ENCODE measurements around the gene CYSTM1.

The CYSTM1 gene

DNA sequence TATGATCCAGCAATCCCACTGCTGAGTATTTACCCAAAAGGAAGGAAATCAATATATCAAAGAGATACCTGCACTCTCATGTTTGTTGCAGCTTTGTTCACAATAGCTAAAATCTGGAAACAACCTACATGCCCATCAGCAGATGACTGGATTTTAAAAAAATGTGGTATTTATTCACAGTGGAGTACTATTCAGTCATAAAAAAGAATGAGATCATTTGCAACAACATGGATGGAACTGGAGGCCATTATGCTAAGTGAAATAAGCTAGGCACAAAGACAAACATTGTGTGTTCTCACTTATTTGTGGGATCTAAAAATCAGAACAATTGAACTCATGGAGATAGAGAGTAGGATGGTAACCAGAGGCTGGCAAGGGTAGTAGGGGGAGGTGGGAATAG is 33.1 kb downstream of the CYSTM1 start:
- Histone ChIP-seq H3K9me3 (ENCODE audit: control insufficient read depth, insufficient read depth, low read length) (no peaks in the 10 kb centered on the region), H3K27ac (ENCODE audit: low read depth, low read length) (no peak overlapping the region), H3F3A (ENCODE audit: control insufficient read depth, insufficient read depth) (no peaks in the 10 kb centered on the region), H3K36me3 (ENCODE audit: control insufficient read depth, low read length) (no peaks in the 10 kb centered on the region), H3K4me1 (ENCODE audit: control insufficient read depth, low read length) (no peaks in the 10 kb centered on the region), H3K9me2 (replicated peaks; ENCODE audit: control insufficient read depth, low read length) (no peaks in the 10 kb centered on the region), H3K79me2 (ENCODE audit: control insufficient read depth, low read length) (no peaks in the 10 kb centered on the region), H4K20me1 (ENCODE audit: control insufficient read depth, insufficient read depth, low read depth, low read length) (no peaks in the 10 kb centered on the region), H3K4me3 (ENCODE audit: low read length) (no peak overlapping the region), H3K27me3 (ENCODE audit: control insufficient read depth, low read length) (no peaks in the 10 kb centered on the region), H3K4me2 (ENCODE audit: low read length) (no peak overlapping the region)
- TF ChIP-seq, protein P1, sequence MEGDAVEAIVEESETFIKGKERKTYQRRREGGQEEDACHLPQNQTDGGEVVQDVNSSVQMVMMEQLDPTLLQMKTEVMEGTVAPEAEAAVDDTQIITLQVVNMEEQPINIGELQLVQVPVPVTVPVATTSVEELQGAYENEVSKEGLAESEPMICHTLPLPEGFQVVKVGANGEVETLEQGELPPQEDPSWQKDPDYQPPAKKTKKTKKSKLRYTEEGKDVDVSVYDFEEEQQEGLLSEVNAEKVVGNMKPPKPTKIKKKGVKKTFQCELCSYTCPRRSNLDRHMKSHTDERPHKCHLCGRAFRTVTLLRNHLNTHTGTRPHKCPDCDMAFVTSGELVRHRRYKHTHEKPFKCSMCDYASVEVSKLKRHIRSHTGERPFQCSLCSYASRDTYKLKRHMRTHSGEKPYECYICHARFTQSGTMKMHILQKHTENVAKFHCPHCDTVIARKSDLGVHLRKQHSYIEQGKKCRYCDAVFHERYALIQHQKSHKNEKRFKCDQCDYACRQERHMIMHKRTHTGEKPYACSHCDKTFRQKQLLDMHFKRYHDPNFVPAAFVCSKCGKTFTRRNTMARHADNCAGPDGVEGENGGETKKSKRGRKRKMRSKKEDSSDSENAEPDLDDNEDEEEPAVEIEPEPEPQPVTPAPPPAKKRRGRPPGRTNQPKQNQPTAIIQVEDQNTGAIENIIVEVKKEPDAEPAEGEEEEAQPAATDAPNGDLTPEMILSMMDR (IDR thresholded peaks at IDR 0.05; ENCODE audit: low read depth, low read length, poor library complexity, severe bottlenecking), result no peak
- TF ChIP-seq EZH2phosphoT487 (IDR thresholded peaks at IDR 0.05; ENCODE audit: borderline replicate concordance, low read length), result no peak

DNA sequence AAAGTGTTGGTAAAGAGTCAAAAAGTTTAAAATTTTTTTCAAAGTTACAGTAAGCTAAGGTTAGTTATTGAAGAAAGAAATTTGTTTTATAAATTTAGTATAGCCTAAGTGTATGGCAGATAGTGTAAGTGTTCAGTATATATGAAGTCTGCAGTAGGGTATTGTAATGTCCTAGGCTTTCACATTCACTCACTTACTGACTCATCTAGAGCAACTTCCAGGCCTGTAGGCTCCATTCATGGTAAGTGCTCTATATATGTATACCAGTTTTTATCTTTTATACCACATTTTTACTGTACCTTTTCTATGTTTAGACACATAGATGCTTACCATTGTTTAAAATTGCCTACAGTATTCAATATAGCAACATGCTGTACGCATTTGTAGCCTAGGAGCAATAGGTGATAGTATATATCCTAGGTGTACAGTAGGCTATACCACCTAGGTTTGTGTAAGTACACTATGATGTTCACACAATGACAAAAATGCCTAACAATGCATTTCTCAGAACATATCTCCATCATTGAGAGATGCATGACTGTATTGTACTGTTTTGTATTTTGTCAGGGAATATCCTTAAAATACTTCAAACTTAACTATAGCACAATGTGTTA is 38.5 kb downstream of the CYSTM1 start:
- TF ChIP-seq EZH2phosphoT487 (IDR thresholded peaks at IDR 0.05; ENCODE audit: borderline replicate concordance, low read length), result no peak
- TF ChIP-seq, protein P1 (IDR thresholded peaks at IDR 0.05; ENCODE audit: low read depth, low read length, poor library complexity, severe bottlenecking), result no peak
- Histone ChIP-seq H3K36me3 (ENCODE audit: control insufficient read depth, low read length) (no peaks in the 10 kb centered on the region), H3K27me3 (ENCODE audit: control insufficient read depth, low read length) (no peaks in the 10 kb centered on the region), H3K4me1 (ENCODE audit: control insufficient read depth, low read length) (no peaks in the 10 kb centered on the region), H3K9me3 (ENCODE audit: control insufficient read depth, insufficient read depth, low read length) (no peaks in the 10 kb centered on the region), H3K4me2 (ENCODE audit: low read length) (no peak overlapping the region), H3K79me2 (ENCODE audit: control insufficient read depth, low read length) (no peaks in the 10 kb centered on the region), H4K20me1 (ENCODE audit: control insufficient read depth, insufficient read depth, low read depth, low read length) (no peaks in the 10 kb centered on the region), H3K9me2 (replicated peaks; ENCODE audit: control insufficient read depth, low read length) (no peaks in the 10 kb centered on the region), H3F3A (ENCODE audit: control insufficient read depth, insufficient read depth) (no peaks in the 10 kb centered on the region), H3K27ac (ENCODE audit: low read depth, low read length) (no peak overlapping the region), H3K4me3 (ENCODE audit: low read length) (no peak overlapping the region)

- Histone ChIP-seq H3K27ac (ENCODE audit: low read depth, low read length) (no peak overlapping the region), H3K4me2 (ENCODE audit: low read length) (no peak overlapping the region), H3K36me3 (ENCODE audit: control insufficient read depth, low read length) (no peaks in the 10 kb centered on the region), H3K27me3 (ENCODE audit: control insufficient read depth, low read length) (no peaks in the 10 kb centered on the region), H3K9me2 (replicated peaks; ENCODE audit: control insufficient read depth, low read length) (no peaks in the 10 kb centered on the region), H3F3A (ENCODE audit: control insufficient read depth, insufficient read depth) (no peaks in the 10 kb centered on the region), H3K4me3 (ENCODE audit: low read length) (no peak overlapping the region), H3K9me3 (ENCODE audit: control insufficient read depth, insufficient read depth, low read length) (no peaks in the 10 kb centered on the region), H3K79me2 (ENCODE audit: control insufficient read depth, low read length) (no peaks in the 10 kb centered on the region), H3K4me1 (ENCODE audit: control insufficient read depth, low read length) (no peaks in the 10 kb centered on the region), H4K20me1 (ENCODE audit: control insufficient read depth, insufficient read depth, low read depth, low read length) (no peaks in the 10 kb centered on the region)
- no peak for TF ChIP-seq EZH2phosphoT487 (IDR thresholded peaks at IDR 0.05; ENCODE audit: borderline replicate concordance, low read length)
- TF ChIP-seq, protein P1 (IDR thresholded peaks at IDR 0.05; ENCODE audit: low read depth, low read length, poor library complexity, severe bottlenecking), result no peak
Measured at GRCh38 chr5:140214831-140215230, 39.8 kb downstream of the CYSTM1 start.

Measured in DOHH2 (cell line).